GM12865 (cell line): ENCODE data around the gene KCNQ5.

Experiments used
- DNase-seq: peaks from one replicate; pipeline ENCODE4 v3.0.0; 2010; ENCODE audit warnings: low read depth
- H3K4me3 ChIP-seq: 2 replicates; pipeline ENCODE4 v1.5.1; 2011; ENCODE audit warnings: mild to moderate bottlenecking, low read depth, low read length, control low read depth
- TF ChIP-seq, protein P1 (sequence below): IDR thresholded peaks from 2 replicates; pipeline ENCODE4 v1.5.1; 2011; ENCODE audit warnings: low read length, control low read depth, low read depth, inconsistent platforms; ENCODE audit not compliant: insufficient read depth; ENCODE audit errors: missing control alignments

The KCNQ5 gene

DNA sequence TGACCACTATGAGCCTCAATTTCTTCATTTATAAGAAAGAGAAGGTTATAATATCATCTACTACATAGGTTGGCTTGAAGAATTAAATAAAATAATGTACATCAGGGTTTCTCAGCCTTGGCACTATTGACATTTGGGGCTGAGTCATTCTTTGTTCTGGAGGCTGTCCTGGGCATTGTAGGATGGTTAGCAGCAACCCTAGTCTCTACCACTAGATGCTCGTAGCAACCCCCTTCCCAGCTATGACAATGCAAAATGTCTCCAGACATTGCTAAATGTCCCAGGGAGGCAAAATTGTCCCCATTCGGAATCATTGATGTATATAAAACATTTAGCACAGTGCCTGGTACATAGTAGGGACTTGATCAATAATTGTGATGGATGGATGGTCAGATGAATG is 451.4 kb downstream of the KCNQ5 start:
- TF ChIP-seq, protein P1, sequence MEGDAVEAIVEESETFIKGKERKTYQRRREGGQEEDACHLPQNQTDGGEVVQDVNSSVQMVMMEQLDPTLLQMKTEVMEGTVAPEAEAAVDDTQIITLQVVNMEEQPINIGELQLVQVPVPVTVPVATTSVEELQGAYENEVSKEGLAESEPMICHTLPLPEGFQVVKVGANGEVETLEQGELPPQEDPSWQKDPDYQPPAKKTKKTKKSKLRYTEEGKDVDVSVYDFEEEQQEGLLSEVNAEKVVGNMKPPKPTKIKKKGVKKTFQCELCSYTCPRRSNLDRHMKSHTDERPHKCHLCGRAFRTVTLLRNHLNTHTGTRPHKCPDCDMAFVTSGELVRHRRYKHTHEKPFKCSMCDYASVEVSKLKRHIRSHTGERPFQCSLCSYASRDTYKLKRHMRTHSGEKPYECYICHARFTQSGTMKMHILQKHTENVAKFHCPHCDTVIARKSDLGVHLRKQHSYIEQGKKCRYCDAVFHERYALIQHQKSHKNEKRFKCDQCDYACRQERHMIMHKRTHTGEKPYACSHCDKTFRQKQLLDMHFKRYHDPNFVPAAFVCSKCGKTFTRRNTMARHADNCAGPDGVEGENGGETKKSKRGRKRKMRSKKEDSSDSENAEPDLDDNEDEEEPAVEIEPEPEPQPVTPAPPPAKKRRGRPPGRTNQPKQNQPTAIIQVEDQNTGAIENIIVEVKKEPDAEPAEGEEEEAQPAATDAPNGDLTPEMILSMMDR = no peak
- DNase-seq = no peak
- no peak overlapping the region for H3K4me3 ChIP-seq

DNA sequence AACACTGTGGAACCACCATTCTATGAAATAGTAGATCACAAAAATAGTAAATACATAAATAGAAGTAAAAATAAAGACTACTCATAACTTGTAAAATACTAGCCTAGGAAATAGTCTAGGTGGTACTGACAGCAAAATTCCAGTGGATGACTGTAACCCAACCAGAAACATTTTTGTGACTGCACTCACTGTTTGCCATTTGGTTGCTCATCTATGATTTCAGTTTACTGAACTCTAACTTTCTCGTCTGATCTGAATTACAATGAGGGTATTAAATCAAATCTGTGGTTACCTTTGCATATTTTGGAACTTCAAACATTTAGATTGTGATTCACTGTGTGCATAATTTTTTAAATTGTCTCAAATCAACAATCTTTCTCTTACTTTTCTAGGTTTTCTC is 452.3 kb downstream of the KCNQ5 start:
- TF ChIP-seq, protein P1 = no peak
- no peak for DNase-seq
- H3K4me3 ChIP-seq = no peak overlapping the region

DNA sequence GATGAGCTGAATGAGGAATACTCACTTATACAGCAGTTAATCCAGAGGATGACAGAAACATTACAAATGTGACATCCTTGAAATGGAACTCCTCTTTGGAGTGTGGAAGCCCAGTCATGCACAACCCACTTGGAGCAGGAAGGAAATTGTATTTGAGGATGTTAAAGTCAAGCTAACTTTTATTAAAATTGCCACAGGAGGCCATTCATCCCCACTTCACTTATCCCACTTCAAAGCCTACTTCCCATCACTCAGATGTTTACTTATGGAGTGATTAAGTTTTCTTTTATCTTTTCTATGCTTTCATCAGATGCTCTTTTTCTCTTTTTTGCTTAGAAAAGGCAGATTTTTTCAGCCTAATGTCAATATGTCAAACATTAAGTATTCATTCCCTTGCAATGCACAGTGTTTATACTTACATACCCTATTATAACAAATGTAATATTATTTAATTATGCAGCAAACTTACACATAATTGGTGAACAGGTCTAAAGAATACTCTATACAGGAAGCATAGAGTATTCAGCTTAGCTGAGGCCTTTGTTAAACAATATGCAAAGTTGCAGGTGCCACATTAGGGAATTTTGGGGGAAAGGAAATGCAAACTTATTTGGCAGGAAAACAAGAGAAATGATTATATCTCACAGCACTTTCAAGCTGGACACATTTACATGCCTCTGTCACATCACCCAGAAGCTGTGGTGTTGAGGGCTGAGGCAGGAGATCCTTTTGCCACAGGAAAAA is 454.5 kb downstream of the KCNQ5 start:
- TF ChIP-seq, protein P1 = no peak
- DNase-seq = no peak

DNA sequence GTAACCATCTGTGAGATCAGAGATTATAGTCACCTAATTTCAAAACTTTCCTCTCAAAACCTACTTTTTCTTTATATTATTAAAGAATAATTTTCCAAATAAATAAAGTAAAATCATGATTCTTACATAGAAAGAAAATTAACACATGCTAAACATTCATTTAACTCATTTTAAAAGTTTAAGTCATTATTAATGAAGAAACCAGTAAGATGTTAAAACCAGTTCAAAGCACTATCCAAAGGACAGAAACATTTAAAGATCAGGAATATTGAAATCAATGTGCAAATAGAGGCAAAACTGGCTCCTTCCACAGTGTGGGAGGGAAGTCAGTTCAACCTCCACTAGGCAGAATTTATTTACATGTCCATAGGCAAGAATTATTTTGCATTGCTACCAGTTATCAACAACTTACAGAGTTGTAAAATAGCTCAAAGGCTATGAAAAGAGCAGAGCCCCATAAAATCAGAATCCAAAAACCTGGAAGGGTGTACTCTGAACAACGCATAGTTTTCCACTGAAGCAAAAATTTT is 456.5 kb downstream of the KCNQ5 start:
- TF ChIP-seq, protein P1 = no peak
- no peak overlapping the region for H3K4me3 ChIP-seq
- DNase-seq = no peak

More for the DNA sequence above, 454.5 kb downstream of the KCNQ5 start:
- no peak overlapping the region for H3K4me3 ChIP-seq

DNA sequence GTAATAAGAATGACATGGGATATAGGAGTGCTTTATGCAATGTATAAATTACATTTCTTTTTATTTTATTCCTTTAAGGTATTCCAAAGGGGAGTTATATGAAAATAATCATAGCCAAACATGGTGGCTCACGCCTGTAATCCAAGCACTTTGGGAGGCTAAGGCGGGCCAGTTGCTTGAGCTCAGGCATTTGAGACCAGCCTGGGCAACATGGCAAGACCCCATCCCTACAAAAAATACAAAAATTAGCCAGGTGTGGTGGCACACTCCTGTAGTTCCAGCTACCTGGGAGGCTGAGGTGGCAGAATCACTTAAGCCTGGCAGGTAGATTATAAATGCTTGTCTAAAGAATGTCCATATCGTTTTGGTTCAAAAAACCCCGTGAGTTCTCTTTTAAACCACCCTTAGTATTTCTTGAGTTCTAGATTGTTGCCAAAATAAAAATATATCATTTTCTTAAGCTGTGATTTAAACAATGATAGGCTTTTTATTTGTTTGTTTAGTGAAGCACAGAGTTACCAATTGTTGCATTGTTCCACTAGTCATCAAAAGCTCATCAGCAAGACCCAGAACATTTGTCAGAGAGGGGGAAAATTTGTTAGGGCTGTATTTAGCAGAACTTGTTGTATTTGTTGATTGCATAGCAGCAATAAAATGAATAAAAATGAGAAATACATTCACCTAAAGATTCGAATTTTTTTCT is 457.2 kb downstream of the KCNQ5 start:
- no peak overlapping the region for H3K4me3 ChIP-seq
- TF ChIP-seq, protein P1 = no peak
- DNase-seq = no peak

DNA sequence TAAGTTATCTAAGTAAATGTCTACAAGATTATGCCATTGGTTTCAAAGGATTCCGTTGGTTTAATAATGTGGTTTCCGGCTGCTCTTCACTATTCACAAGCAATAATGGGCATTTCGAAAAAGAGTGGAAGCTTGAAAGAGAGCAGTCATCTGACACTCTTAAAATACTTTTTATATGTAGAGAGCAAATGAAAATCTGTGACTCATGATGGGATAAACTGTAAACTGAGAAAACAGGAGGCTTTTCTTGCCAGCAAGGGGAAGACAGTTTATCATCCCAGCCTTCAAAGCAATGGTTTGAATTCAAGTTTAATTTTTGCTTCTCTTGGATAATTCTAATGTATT is 457.7 kb downstream of the KCNQ5 start:
- TF ChIP-seq, protein P1 = no peak
- no peak overlapping the region for H3K4me3 ChIP-seq
- no peak for DNase-seq
